Osteoblast (primary cell): ENCODE results near the gene MGMT. TPM values are rescaled to one million over a fixed set of nuclear protein-coding genes. Genes with fewer than 3 reads are reported as not detected.

Source experiments
- DNase-seq: peaks from one replicate; pipeline ENCODE4 v3.0.0; 2011; ENCODE audit warnings: low spot score, mixed read lengths; ENCODE audit not compliant: insufficient read length; ENCODE audit errors: missing footprints
- H2AFZ ChIP-seq: 2 replicates; pipeline ENCODE4 v1.6.0; 2011; ENCODE audit warnings: mild to moderate bottlenecking, low read length
- H3K27ac ChIP-seq: 2 replicates; pipeline ENCODE4 v1.5.1; 2011; ENCODE audit warnings: mild to moderate bottlenecking, low read depth, low read length, moderate library complexity
- H3K27me3 ChIP-seq: 2 replicates; pipeline ENCODE4 v1.6.0; 2012; ENCODE audit warnings: mild to moderate bottlenecking, control low read depth, inconsistent platforms, low read length, moderate library complexity; ENCODE audit not compliant: insufficient read depth
- H3K36me3 ChIP-seq: 2 replicates; pipeline ENCODE4 v1.5.1; 2011; ENCODE audit warnings: mild to moderate bottlenecking, low read length, control low read depth, moderate library complexity; ENCODE audit not compliant: insufficient read depth
- H3K4me1 ChIP-seq: 2 replicates; pipeline ENCODE4 v1.5.1; 2011; ENCODE audit warnings: mild to moderate bottlenecking, low read length, control low read depth, moderate library complexity; ENCODE audit not compliant: insufficient read depth
- H3K4me2 ChIP-seq: 2 replicates; pipeline ENCODE4 v1.6.0; 2011; ENCODE audit warnings: mild to moderate bottlenecking, low read length; ENCODE audit not compliant: insufficient read depth
- H3K4me3 ChIP-seq: fragments of 200-600 bp; sonication (generic); 3 replicates; pipeline ENCODE4 v1.5.1; 2012; ENCODE audit warnings: mild to moderate bottlenecking, low read length, inconsistent platforms; ENCODE audit not compliant: insufficient read depth
- H3K79me2 ChIP-seq: 2 replicates; pipeline ENCODE4 v1.6.0; 2012; ENCODE audit warnings: mild to moderate bottlenecking, low read length, control low read depth, inconsistent platforms; ENCODE audit not compliant: insufficient read depth
- H3K9me3 ChIP-seq: 2 replicates; pipeline ENCODE4 v1.5.1; 2011; ENCODE audit warnings: low read depth, low read length, control low read depth
- H4K20me1 ChIP-seq: 2 replicates; pipeline ENCODE4 v1.6.0; 2012; ENCODE audit warnings: mild to moderate bottlenecking, low read length, control low read depth; ENCODE audit not compliant: insufficient read depth
- CTCF ChIP-seq: IDR thresholded peaks from 2 replicates; pipeline ENCODE4 v1.5.1; 2011; ENCODE audit warnings: mild to moderate bottlenecking, low read depth, low read length, moderate library complexity; ENCODE audit errors: extremely low read depth
- total RNA-seq: library from RNA; depleted of rRNA; stranded (reverse); fragments of >200 nt; gene quantifications from 2 replicates; pipeline ENCODE4 v1.2.3, GENCODE V29; 2012

MGMT gene
- total RNA-seq, 1 donor, result 21.0 TPM

DNA sequence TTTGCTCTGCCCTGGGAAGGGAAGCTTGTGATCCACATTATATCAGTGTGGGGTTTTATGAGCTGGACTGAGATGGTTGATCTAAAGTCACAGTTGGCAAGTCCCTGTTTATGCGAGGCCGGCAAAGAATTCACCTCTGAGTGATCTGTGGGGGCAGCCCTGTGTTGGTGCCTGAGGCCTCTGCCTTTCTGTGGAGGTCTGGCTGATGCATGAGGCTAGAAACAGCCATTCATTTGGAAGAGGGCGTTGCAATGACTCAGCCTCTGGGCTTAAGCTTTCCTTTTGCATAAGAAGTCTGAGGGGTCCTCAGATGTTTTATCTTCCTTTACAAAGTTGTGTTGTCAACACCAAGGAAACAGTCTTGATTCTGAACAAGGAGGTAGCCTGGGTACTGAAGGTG is 126.9 kb downstream of the MGMT start:
- Histone ChIP-seq H3K9me3 (no peaks in the 10 kb centered on the region), H3K4me3 (no peak overlapping the region), H3K4me1 (no peaks in the 10 kb centered on the region), H4K20me1 (peaks cover 3% of the 10 kb centered on the region), H3K27me3 (no peaks in the 10 kb centered on the region), H3K79me2 (no peaks in the 10 kb centered on the region), H2AFZ (no peak overlapping the region), H3K36me3 (no peaks in the 10 kb centered on the region), H3K27ac (no peak overlapping the region), H3K4me2 (no peak overlapping the region)
- TF ChIP-seq CTCF, result no peak
- DNase-seq, result no peak

- no peaks in the 10 kb centered on the region for H3K4me1 ChIP-seq
- H3K27me3 ChIP-seq, result no peaks in the 10 kb centered on the region
- no peak overlapping the region for H3K4me2 ChIP-seq
- DNase-seq, result no peak
- H3K79me2 ChIP-seq, result no peaks in the 10 kb centered on the region
- peaks cover 3% of the 10 kb centered on the region for H4K20me1 ChIP-seq
- no peak overlapping the region for H3K27ac ChIP-seq
- H2AFZ ChIP-seq, result no peak overlapping the region
- no peaks in the 10 kb centered on the region for H3K9me3 ChIP-seq
- H3K36me3 ChIP-seq, result no peaks in the 10 kb centered on the region
- no peak for TF ChIP-seq CTCF
- H3K4me3 ChIP-seq, result no peak overlapping the region
Measured at GRCh38 chr10:129594811-129595210, 127.8 kb downstream of the MGMT start.

DNA sequence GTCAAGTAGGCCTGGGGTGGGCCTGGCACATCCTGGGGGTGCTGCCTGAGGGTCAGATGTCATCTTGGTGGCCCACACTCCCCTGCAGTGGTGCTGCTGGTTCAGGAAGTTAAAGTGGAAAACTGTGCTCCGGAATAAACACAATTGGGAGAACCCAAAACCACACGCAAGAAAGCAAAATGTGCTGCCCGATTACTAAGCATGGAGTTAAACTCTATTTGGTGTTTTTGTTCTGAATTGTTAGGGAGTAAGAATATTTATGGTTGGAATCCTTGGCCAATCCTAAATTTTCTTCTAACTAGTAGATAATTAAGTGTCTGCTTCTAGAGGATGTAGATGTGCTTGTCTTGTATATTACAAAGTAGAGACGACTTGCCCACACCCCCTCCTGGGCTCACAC is 131.4 kb downstream of the MGMT start:
- Histone ChIP-seq H4K20me1 (peaks cover 3% of the 10 kb centered on the region), H3K36me3 (no peaks in the 10 kb centered on the region), H3K4me2 (no peak overlapping the region), H3K4me3 (no peak overlapping the region), H3K79me2 (no peaks in the 10 kb centered on the region), H3K27ac (no peak overlapping the region), H2AFZ (no peak overlapping the region), H3K27me3 (no peaks in the 10 kb centered on the region), H3K4me1 (no peaks in the 10 kb centered on the region), H3K9me3 (no peaks in the 10 kb centered on the region)
- no peak for TF ChIP-seq CTCF
- DNase-seq, result no peak

GRCh38 chr10:129599160-129599559 is 132.1 kb downstream of the MGMT start:
- no peak for DNase-seq

More at GRCh38 chr10:129599160-129599559, 132.1 kb downstream of the MGMT start:
- Histone ChIP-seq H4K20me1 (peaks cover 3% of the 10 kb centered on the region), H3K79me2 (no peaks in the 10 kb centered on the region), H3K36me3 (no peaks in the 10 kb centered on the region), H3K27ac (no peak overlapping the region), H3K4me1 (no peaks in the 10 kb centered on the region), H3K27me3 (no peaks in the 10 kb centered on the region), H3K4me2 (no peak overlapping the region), H3K9me3 (no peaks in the 10 kb centered on the region), H2AFZ (no peak overlapping the region), H3K4me3 (no peak overlapping the region)
- TF ChIP-seq CTCF, result no peak
